Panc1 (cell line): ENCODE results near the gene CHST1. TPM values are rescaled to one million over a fixed set of nuclear protein-coding genes. Genes with fewer than 3 reads are reported as not detected.

Source experiments
- ATAC-seq: fragments of 200-7000 bp; cut with Tn5 transposase; 2 replicates; pipeline ENCODE4 v1.9.1; 2020; ENCODE audit warnings: mild to moderate bottlenecking, moderate library complexity
- BruUV-seq: library from RNA; stranded (reverse); fragments of 400-500 nt; replicated peaks from 2 replicates; lab custom pipeline; 2021; lab: Mats Ljungman, UMichigan
- CTCF ChIA-PET: fragments of 300-600 bp; sonication (Branson Sonifier 250); formaldehyde crosslinking; loops from one replicate; lab custom pipeline; 2022; ENCODE audit warnings: antibody characterized with exemption; lab: Charles Lee
- POLR2A ChIA-PET: fragments of 300-600 bp; sonication (Branson Sonifier 250); formaldehyde crosslinking; loops from one replicate; lab custom pipeline; 2022; ENCODE audit warnings: antibody characterized with exemption; lab: Charles Lee
- DNase-seq: peaks from one replicate; pipeline ENCODE4 v3.0.0-alpha.2; 2010; ENCODE audit warnings: low read depth, low spot score
- H3K27ac ChIP-seq: 2 replicates; pipeline ENCODE4 v1.5.1; 2011; ENCODE audit warnings: mild to moderate bottlenecking, low read length, inconsistent platforms
- H3K27me3 ChIP-seq: fragments of 200-500 bp; sonication (Bioruptor generic); 2 replicates; pipeline ENCODE4 v1.6.0; 2014; ENCODE audit warnings: low read length, inconsistent platforms; ENCODE audit not compliant: control insufficient read depth, insufficient read depth
- H3K36me3 ChIP-seq: fragments of 200-500 bp; sonication (Bioruptor generic); 2 replicates; pipeline ENCODE4 v1.5.1; 2014; ENCODE audit warnings: inconsistent platforms, mild to moderate bottlenecking, low read length, moderate library complexity; ENCODE audit not compliant: control insufficient read depth, insufficient read depth
- H3K4me1 ChIP-seq: 2 replicates; pipeline ENCODE4 v1.5.1; 2011; ENCODE audit warnings: inconsistent platforms, mild to moderate bottlenecking, low read length, moderate library complexity; ENCODE audit not compliant: control insufficient read depth, insufficient read depth
- H3K4me3 ChIP-seq, 2 experiments: 2 replicates each; pipeline ENCODE4 v1.5.1; 2011 to 2012; ENCODE audit warnings: low read depth in 2 of 2, low read length in 2 of 2, mild to moderate bottlenecking in 2 of 2, inconsistent platforms in 1 of 2, moderate library complexity in 1 of 2
- H3K9me3 ChIP-seq: fragments of 200-500 bp; sonication (Bioruptor generic); 2 replicates; pipeline ENCODE4 v1.5.1; 2014; ENCODE audit warnings: low read depth, mild to moderate bottlenecking, inconsistent platforms, low read length, moderate library complexity; ENCODE audit not compliant: control insufficient read depth, insufficient read depth
- POLR2AphosphoS5 ChIP-seq: IDR thresholded peaks from 2 replicates; pipeline ENCODE4 v1.6.1; 2012; ENCODE audit warnings: mild to moderate bottlenecking, low read depth, low read length, moderate library complexity
- SIN3A ChIP-seq: IDR thresholded peaks from 2 replicates; pipeline ENCODE4 v1.6.1; 2012; ENCODE audit warnings: low read depth, mild to moderate bottlenecking, low read length, moderate library complexity, borderline replicate concordance; ENCODE audit not compliant: insufficient read depth
- TCF7L2 ChIP-seq: IDR thresholded peaks from 2 replicates; pipeline ENCODE4 v1.6.1; 2011; ENCODE audit warnings: mild to moderate bottlenecking, low read depth, low read length, inconsistent platforms
- in situ Hi-C: cut with HindIII; loops from 2 replicates; pipeline ENCODE4 v1.10.0; 2016; ENCODE audit warnings: low sequenced_read_pairs, low pct_unique_long_range_greater_than_20kb
- intact Hi-C: fragments of 100-400 bp; cut with micrococcal nuclease; formaldehyde crosslinking; loops from one replicate; pipeline ENCODE4 v1.10.0; 2022; ENCODE audit not compliant: unreplicated experiment
- total RNA-seq: library from RNA; stranded (reverse); gene quantifications from one replicate; pipeline ENCODE4 v1.2.1, GENCODE V29; 2021; ENCODE audit not compliant: unreplicated experiment
- TF ChIP-seq, protein P1 (sequence below), 2 experiments: IDR thresholded peaks; 2 replicates each; pipeline ENCODE4 v1.6.1; 2011 to 2012; ENCODE audit warnings: low read depth in 2 of 2, control low read depth in 1 of 2, low read length in 1 of 2, mild to moderate bottlenecking in 1 of 2, moderate library complexity in 1 of 2; ENCODE audit not compliant: insufficient read depth in 1 of 2
- TF ChIP-seq, protein P2 (sequence below): fragments of 450-650 bp; IDR thresholded peaks from 2 replicates; pipeline ENCODE4 v1.5.1; 2017; ENCODE audit warnings: mild to moderate bottlenecking

CHST1 gene
- total RNA-seq, 1 experiment from 2014 or later: not detected

DNA sequence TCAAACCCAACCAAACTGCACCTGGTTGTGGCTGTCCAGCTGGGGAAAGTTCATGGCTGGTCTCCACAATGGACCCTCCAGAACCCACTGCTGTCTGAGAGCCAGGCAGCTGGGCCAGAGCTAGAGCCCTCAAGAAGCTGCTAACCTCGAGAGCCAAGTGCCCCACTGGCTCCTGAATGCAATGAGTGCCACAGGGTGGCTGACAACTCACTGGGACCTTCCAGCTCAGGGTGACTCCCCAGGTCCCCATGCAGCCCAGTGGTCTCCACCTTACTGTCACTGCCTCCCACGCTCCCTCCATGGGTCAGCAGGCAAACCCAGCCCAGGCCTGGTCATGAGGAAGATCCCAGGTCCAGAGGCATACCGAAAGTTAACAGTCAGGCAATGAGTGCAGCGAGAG is 8.0 kb upstream of the CHST1 start:
- Histone ChIP-seq H3K4me1 (no peaks in the 10 kb centered on the region), H3K36me3 (no peaks in the 10 kb centered on the region), H3K9me3 (no peaks in the 10 kb centered on the region), H3K27me3 (no peaks in the 10 kb centered on the region), H3K27ac (no peak overlapping the region), H3K4me3 (no peak overlapping the region)
- ATAC-seq: no peak
- intact Hi-C loops (no loop called here), in situ Hi-C loops (no loop called here)
- BruUV-seq: no TSS peak
- TF ChIP-seq SIN3A (no peak), POLR2AphosphoS5 (no peak), TCF7L2 (no peak)
- TF ChIP-seq, protein P1, sequence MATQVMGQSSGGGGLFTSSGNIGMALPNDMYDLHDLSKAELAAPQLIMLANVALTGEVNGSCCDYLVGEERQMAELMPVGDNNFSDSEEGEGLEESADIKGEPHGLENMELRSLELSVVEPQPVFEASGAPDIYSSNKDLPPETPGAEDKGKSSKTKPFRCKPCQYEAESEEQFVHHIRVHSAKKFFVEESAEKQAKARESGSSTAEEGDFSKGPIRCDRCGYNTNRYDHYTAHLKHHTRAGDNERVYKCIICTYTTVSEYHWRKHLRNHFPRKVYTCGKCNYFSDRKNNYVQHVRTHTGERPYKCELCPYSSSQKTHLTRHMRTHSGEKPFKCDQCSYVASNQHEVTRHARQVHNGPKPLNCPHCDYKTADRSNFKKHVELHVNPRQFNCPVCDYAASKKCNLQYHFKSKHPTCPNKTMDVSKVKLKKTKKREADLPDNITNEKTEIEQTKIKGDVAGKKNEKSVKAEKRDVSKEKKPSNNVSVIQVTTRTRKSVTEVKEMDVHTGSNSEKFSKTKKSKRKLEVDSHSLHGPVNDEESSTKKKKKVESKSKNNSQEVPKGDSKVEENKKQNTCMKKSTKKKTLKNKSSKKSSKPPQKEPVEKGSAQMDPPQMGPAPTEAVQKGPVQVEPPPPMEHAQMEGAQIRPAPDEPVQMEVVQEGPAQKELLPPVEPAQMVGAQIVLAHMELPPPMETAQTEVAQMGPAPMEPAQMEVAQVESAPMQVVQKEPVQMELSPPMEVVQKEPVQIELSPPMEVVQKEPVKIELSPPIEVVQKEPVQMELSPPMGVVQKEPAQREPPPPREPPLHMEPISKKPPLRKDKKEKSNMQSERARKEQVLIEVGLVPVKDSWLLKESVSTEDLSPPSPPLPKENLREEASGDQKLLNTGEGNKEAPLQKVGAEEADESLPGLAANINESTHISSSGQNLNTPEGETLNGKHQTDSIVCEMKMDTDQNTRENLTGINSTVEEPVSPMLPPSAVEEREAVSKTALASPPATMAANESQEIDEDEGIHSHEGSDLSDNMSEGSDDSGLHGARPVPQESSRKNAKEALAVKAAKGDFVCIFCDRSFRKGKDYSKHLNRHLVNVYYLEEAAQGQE (IDR thresholded peaks at IDR 0.05; ENCODE audit: insufficient read depth in 1 of 2, low read depth in 2 of 2, low read length in 1 of 2): no peak
- TF ChIP-seq, protein P2, sequence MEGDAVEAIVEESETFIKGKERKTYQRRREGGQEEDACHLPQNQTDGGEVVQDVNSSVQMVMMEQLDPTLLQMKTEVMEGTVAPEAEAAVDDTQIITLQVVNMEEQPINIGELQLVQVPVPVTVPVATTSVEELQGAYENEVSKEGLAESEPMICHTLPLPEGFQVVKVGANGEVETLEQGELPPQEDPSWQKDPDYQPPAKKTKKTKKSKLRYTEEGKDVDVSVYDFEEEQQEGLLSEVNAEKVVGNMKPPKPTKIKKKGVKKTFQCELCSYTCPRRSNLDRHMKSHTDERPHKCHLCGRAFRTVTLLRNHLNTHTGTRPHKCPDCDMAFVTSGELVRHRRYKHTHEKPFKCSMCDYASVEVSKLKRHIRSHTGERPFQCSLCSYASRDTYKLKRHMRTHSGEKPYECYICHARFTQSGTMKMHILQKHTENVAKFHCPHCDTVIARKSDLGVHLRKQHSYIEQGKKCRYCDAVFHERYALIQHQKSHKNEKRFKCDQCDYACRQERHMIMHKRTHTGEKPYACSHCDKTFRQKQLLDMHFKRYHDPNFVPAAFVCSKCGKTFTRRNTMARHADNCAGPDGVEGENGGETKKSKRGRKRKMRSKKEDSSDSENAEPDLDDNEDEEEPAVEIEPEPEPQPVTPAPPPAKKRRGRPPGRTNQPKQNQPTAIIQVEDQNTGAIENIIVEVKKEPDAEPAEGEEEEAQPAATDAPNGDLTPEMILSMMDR: no peak
- DNase-seq: no peak
- CTCF ChIA-PET: no interaction called here
- POLR2A ChIA-PET: no interaction called here

DNA sequence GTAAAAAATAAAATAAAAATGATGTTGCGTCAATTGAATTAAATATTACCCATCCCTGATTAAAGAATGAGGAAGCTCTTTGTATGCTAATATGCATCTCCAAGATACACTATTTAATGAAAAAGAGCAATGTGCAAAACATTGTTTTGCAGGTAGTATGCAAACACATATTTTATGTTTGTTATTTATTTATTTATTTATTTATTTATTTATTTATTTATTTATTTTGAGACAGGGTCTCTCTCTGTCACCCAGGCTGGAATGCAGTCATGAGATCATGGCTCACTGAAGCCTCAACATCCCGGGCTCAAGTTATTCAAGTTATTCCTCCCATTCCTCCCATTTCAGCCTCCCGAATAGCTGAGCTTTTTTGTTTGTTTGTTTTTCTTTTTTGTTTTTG is 7.2 kb upstream of the CHST1 start:
- POLR2A ChIA-PET: no interaction called here
- no TSS peak for BruUV-seq
- DNase-seq (no peak), ATAC-seq (no peak)
- Histone ChIP-seq H3K4me3 (no peak overlapping the region), H3K9me3 (no peaks in the 10 kb centered on the region), H3K36me3 (no peaks in the 10 kb centered on the region), H3K27me3 (peaks cover 4% of the 10 kb centered on the region), H3K4me1 (no peaks in the 10 kb centered on the region), H3K27ac (no peak overlapping the region)
- CTCF ChIA-PET: interaction anchor here (0.6 kb wide), 1 partner anchor 31 kb away, joined by 3 read pairs; no protein-coding TSS in a partner anchor
- TF ChIP-seq TCF7L2 (no peak), SIN3A (no peak), POLR2AphosphoS5 (no peak)
- TF ChIP-seq, protein P1 (IDR thresholded peaks at IDR 0.05; ENCODE audit: insufficient read depth in 1 of 2, low read depth in 2 of 2, low read length in 1 of 2): no peak
- TF ChIP-seq, protein P2: no peak
- in situ Hi-C loops (no loop called here), intact Hi-C loops (no loop called here)
